ENCODE results near the gene UBE2D3. TPM values are rescaled to one million over a fixed set of nuclear protein-coding genes. Genes with fewer than 3 reads are reported as not detected.

UBE2D3 gene
- total RNA-seq, 1 experiment from 2014 or later = 191 TPM

- no peaks in the 10 kb centered on the region; the same call in 1 of the 2 replicates for H3K36me3 ChIP-seq (ENCODE audit: control insufficient read depth, insufficient read depth, low read length)
- in situ Hi-C loops (cut with HindIII; ENCODE audit: low pct_unique_long_range_greater_than_20kb, low sequenced_read_pairs) = no loop called here
- intact Hi-C loops (cut with micrococcal nuclease; ENCODE audit: unreplicated experiment) = no loop called here
- H3K4me3 ChIP-seq (ENCODE audit: low read depth in 2 of 2, low read length in 2 of 2) = no peak overlapping the region
- TF ChIP-seq SIN3A (IDR thresholded peaks at IDR 0.05; ENCODE audit: borderline replicate concordance, insufficient read depth, low read depth, low read length) (no peak), TCF7L2 (IDR thresholded peaks at IDR 0.05; ENCODE audit: low read depth, low read length) (no peak), CTCF (IDR thresholded peaks at IDR 0.05) (no peak), POLR2AphosphoS5 (IDR thresholded peaks at IDR 0.05; ENCODE audit: low read depth, low read length) (no peak), REST (IDR thresholded peaks at IDR 0.05; ENCODE audit: insufficient read depth in 1 of 2, low read depth in 2 of 2, low read length in 1 of 2) (no peak)
- DNase-seq (ENCODE audit: low read depth, low spot score) (no peak), ATAC-seq (no peak)
- ChIA-PET CTCF (no interaction called here), POLR2A (no interaction called here)
- peaks cover 4% of the 10 kb centered on the region; the same call in 1 of the 2 replicates for H3K4me1 ChIP-seq (ENCODE audit: control insufficient read depth, insufficient read depth, low read length)
- BruUV-seq (replicated peaks) = no TSS peak
- no peak overlapping the region for H3K27ac ChIP-seq (ENCODE audit: low read length)
- H3K27me3 ChIP-seq (ENCODE audit: control insufficient read depth, insufficient read depth, low read length) = no peaks in the 10 kb centered on the region
- H3K9me3 ChIP-seq (ENCODE audit: control insufficient read depth, insufficient read depth, low read depth, low read length) = peaks cover 6% of the 10 kb centered on the region; the same call in 1 of the 2 replicates
Observed at GRCh38 chr4:102862016-102862415, 34.7 kb upstream of the UBE2D3 start.

GRCh38 chr4:102860611-102861324, 33.4 kb upstream of the UBE2D3 start:
- BruUV-seq (replicated peaks) = no TSS peak
- POLR2A ChIA-PET = no interaction called here

More at GRCh38 chr4:102860611-102861324, 33.4 kb upstream of the UBE2D3 start:
- no peaks in the 10 kb centered on the region for H3K27me3 ChIP-seq (ENCODE audit: control insufficient read depth, insufficient read depth, low read length)
- H3K36me3 ChIP-seq (ENCODE audit: control insufficient read depth, insufficient read depth, low read length) = no peaks in the 10 kb centered on the region; the same call in 1 of the 2 replicates
- in situ Hi-C loops (cut with HindIII; ENCODE audit: low pct_unique_long_range_greater_than_20kb, low sequenced_read_pairs) (no loop called here), intact Hi-C loops (cut with micrococcal nuclease; ENCODE audit: unreplicated experiment) (no loop called here)
- TF ChIP-seq SIN3A (IDR thresholded peaks at IDR 0.05; ENCODE audit: borderline replicate concordance, insufficient read depth, low read depth, low read length) (no peak), POLR2AphosphoS5 (IDR thresholded peaks at IDR 0.05; ENCODE audit: low read depth, low read length) (no peak), REST (IDR thresholded peaks at IDR 0.05; ENCODE audit: insufficient read depth in 1 of 2, low read depth in 2 of 2, low read length in 1 of 2) (no peak), TCF7L2 (IDR thresholded peaks at IDR 0.05; ENCODE audit: low read depth, low read length) (no peak), CTCF (IDR thresholded peaks at IDR 0.05) (no peak)
- H3K9me3 ChIP-seq (ENCODE audit: control insufficient read depth, insufficient read depth, low read depth, low read length) = peaks cover 6% of the 10 kb centered on the region; the same call in 1 of the 2 replicates
- no peak overlapping the region for H3K27ac ChIP-seq (ENCODE audit: low read length)
- DNase-seq (ENCODE audit: low read depth, low spot score) = no peak
- CTCF ChIA-PET = no interaction called here
- ATAC-seq = no peak
- no peak overlapping the region for H3K4me3 ChIP-seq (ENCODE audit: low read depth in 2 of 2, low read length in 2 of 2)
- no peaks in the 10 kb centered on the region for H3K4me1 ChIP-seq (ENCODE audit: control insufficient read depth, insufficient read depth, low read length)
